Subcutaneous adipose tissue (tissue), 4 donors: ENCODE measurements around the gene MED22. TPM values are rescaled to one million over a fixed set of nuclear protein-coding genes. Genes with fewer than 3 reads are reported as not detected.

Experiments
- total RNA-seq, 4 donors: library from RNA; depleted of rRNA; stranded (reverse); fragments of >200 nt; gene quantifications; one replicate each; pipeline ENCODE4 v1.1.0, GENCODE V29; 2016
- TF ChIP-seq, protein P1 (sequence below): fragments of 450-650 bp; IDR thresholded peaks from one replicate; pipeline ENCODE4 v1.5.1; 2016; ENCODE audit warnings: low read depth, mild to moderate bottlenecking, control low read depth, antibody characterized with exemption, moderate library complexity

The MED22 gene
- total RNA-seq, 4 donors from 2014 or later = 15.9 to 31.3 (median 20.3) TPM

DNA sequence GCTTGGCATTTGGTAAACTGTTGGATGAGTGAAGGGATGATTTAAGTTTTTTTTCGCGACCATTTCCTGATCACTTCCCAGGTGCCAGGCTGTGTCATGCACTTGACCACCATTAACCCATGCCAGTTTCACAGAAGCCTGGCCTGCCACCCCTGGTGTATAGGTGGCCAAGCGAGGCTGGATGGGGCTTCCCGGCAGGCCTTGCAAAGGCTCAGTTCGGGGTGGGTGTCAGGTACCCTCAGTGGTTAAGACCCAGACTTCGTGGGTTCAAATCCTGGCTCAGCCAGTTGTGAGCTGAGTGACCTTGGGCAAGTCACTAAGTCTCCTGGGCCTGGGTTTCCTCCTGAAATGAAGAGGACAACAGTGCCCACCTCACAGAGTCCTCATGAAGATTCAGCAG is 2.3 kb downstream of the MED22 start:
- TF ChIP-seq, protein P1, sequence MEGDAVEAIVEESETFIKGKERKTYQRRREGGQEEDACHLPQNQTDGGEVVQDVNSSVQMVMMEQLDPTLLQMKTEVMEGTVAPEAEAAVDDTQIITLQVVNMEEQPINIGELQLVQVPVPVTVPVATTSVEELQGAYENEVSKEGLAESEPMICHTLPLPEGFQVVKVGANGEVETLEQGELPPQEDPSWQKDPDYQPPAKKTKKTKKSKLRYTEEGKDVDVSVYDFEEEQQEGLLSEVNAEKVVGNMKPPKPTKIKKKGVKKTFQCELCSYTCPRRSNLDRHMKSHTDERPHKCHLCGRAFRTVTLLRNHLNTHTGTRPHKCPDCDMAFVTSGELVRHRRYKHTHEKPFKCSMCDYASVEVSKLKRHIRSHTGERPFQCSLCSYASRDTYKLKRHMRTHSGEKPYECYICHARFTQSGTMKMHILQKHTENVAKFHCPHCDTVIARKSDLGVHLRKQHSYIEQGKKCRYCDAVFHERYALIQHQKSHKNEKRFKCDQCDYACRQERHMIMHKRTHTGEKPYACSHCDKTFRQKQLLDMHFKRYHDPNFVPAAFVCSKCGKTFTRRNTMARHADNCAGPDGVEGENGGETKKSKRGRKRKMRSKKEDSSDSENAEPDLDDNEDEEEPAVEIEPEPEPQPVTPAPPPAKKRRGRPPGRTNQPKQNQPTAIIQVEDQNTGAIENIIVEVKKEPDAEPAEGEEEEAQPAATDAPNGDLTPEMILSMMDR = no peak

GRCh38 chr9:133344979-133345378 is 3.0 kb downstream of the MED22 start:
- TF ChIP-seq, protein P1 = no peak

- TF ChIP-seq, protein P1 = no peak
Measured at GRCh38 chr9:133344071-133344470, 3.9 kb downstream of the MED22 start.

- TF ChIP-seq, protein P1 = no peak
Measured at GRCh38 chr9:133342570-133342969, 5.4 kb downstream of the MED22 start.

GRCh38 chr9:133342069-133342406 is 5.9 kb downstream of the MED22 start:
- TF ChIP-seq, protein P1 = no peak

DNA sequence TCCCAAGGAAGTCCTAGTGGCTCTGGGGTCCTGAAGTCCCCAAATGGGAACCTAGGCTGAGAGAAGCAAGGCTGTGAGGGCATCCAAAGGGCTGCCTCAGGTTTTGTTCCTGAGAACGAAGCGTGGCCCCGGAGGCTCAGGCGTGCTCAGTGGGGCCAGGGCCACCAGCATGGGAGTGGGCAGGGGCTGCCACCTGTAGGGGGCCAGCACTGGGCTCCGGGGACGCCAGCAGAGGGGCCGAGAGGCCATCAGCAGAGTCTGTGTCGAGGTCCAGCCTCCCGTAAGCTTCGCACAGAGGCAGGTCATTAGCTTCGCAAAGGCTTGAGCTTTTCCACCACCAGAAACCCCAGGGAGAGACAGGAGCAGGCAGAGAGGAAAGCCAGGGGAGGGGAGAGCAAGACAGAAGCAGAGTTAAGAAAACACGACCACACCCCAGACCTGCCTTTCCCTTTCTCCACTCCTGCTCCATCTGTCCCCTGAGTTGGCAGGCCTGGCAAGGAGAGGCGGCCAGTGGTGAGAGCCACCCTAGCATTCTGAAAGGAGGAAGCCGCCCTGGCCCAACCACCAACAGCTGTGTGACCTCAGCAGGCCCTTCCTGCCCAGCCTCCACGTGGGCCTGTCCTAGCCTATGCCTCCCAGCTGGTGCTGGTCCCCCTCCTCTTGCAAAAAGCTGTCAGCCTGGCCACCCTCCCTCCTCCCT is 6.4 kb downstream of the MED22 start:
- TF ChIP-seq, protein P1 = no peak

GRCh38 chr9:133340916-133341315 is 7.0 kb downstream of the MED22 start:
- TF ChIP-seq, protein P1 = no peak
